ENCODE results near the gene FAM171A1.

DNA sequence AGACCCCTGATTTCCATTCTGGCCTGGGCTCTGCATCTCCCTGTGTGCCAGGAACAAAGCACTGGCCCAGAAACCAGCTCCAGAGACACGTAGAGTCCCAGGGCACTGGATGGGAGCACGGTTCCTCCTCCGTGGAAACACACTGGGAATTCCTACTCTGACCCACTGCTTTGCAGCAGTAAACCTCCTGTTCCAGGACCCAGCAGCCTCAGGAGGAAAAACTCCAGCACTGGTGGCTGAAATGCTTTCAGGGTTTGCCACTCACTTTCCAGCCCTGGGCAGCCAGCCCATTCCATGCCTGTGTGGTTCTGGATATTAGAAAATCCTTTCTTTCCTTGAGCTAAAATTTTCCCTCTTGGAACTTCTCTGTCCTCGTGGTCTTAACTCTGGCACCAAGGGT lies 58.0 kb downstream of the FAM171A1 start:
- TF ChIP-seq, protein P1, sequence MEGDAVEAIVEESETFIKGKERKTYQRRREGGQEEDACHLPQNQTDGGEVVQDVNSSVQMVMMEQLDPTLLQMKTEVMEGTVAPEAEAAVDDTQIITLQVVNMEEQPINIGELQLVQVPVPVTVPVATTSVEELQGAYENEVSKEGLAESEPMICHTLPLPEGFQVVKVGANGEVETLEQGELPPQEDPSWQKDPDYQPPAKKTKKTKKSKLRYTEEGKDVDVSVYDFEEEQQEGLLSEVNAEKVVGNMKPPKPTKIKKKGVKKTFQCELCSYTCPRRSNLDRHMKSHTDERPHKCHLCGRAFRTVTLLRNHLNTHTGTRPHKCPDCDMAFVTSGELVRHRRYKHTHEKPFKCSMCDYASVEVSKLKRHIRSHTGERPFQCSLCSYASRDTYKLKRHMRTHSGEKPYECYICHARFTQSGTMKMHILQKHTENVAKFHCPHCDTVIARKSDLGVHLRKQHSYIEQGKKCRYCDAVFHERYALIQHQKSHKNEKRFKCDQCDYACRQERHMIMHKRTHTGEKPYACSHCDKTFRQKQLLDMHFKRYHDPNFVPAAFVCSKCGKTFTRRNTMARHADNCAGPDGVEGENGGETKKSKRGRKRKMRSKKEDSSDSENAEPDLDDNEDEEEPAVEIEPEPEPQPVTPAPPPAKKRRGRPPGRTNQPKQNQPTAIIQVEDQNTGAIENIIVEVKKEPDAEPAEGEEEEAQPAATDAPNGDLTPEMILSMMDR (IDR thresholded peaks at IDR 0.05), result no peak
- TF ChIP-seq POLR2A (IDR thresholded peaks at IDR 0.05), result no peak
- TF ChIP-seq POLR2AphosphoS5 (IDR thresholded peaks at IDR 0.05), result no peak
